Neuron (in vitro differentiated cells): ENCODE results near the gene RBM3.

ENCODE experiments used
- H2AFZ ChIP-seq: one replicate; pipeline ENCODE4 v1.6.1; 2013; ENCODE audit warnings: low read depth, mild to moderate bottlenecking, inconsistent platforms, low read length, moderate library complexity
- H3K27me3 ChIP-seq: one replicate; pipeline ENCODE4 v1.6.1; 2013; ENCODE audit warnings: low read length; ENCODE audit not compliant: insufficient read depth
- H3K36me3 ChIP-seq: one replicate; pipeline ENCODE4 v1.6.1; 2013; ENCODE audit warnings: low read length; ENCODE audit not compliant: insufficient read depth
- H3K4me1 ChIP-seq: one replicate; pipeline ENCODE4 v1.6.1; 2013; ENCODE audit warnings: low read length; ENCODE audit not compliant: insufficient read depth
- H3K4me3 ChIP-seq: 2 replicates; pipeline ENCODE4 v1.5.1; 2013; ENCODE audit warnings: mild to moderate bottlenecking, low read length, moderate library complexity
- H3K9me3 ChIP-seq: one replicate; pipeline ENCODE4 v1.6.1; 2013; ENCODE audit warnings: low read length

RBM3 gene

DNA sequence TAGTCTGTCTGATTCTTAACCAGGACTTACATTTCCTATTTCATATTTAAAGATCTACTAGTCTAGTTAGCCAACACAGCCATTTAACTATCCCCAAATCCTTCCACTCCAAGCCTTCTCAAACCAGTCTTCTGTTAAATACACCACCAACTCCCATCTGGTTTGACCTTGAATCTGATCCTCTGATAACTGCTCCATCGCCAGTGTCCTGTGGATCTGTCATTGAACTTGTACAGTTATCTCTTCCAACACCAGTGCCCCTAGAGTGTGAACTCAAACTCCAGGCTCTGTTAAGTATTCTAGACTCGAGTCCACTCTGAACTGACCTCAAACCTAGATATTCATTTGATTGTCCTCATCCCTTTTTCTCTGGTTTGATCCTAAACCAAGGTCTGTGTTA is 37.4 kb downstream of the RBM3 start:
- Histone ChIP-seq H3K9me3 (no peaks in the 10 kb centered on the region), H3K27me3 (no peaks in the 10 kb centered on the region)

DNA sequence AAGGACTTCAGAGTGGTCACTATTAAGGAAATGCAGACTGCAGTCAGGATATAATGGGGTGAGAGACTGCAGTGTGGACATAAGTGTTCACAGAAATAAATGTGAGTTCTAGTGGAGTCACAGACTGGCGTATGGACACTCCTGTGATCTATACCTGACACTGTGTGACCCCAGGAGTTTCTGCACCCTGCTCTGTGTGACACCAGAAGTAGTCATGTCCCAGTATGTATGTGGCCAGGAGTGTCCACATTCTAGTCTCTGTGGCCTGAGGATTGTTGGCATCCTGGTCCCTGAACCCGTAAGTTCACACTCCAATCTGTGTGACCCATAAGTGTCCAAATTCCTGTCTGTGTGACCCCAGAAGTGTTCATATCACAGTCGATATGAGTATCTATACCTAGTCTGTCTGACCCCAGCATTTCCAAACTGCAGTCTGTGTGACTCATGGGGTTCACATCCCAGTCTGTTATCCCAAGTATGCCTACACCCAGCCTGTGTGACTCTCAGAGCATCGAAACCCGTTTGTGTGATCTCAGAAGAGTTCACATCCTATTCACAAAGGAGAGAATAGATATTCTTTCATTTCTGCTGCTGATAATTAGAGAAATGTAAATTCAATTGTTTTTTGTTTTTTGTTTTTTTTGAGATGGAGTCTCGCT is 39.3 kb downstream of the RBM3 start:
- Histone ChIP-seq H2AFZ (no peak overlapping the region), H3K4me1 (no peaks in the 10 kb centered on the region), H3K36me3 (no peaks in the 10 kb centered on the region), H3K4me3 (no peak overlapping the region), H3K27me3 (no peaks in the 10 kb centered on the region), H3K9me3 (no peaks in the 10 kb centered on the region)

More for the DNA sequence above, 37.4 kb downstream of the RBM3 start:
- Histone ChIP-seq H3K36me3 (no peaks in the 10 kb centered on the region), H2AFZ (no peak overlapping the region), H3K4me1 (no peaks in the 10 kb centered on the region), H3K4me3 (no peak overlapping the region)

DNA sequence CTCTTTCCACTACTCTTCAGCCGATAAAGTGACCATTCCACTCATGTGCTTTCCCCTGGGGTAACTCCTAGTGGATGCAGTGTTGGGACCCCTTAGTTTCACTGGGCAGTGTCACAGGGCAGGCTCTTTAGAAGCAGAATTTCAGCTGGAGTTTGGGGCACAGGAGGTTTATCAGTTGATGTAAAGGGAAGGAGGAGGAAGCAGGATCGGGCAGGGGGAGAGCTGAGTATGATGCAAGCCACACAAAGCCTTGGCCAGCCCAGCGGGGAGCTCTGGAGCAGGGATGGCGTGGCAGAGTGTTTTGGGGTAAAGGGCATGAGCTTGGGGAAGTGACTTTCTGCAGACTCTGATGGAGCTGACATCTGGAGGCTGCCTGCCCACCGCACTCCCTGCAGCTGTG is 42.3 kb downstream of the RBM3 start:
- no peaks in the 10 kb centered on the region for H3K27me3 ChIP-seq
- H3K4me3 ChIP-seq = no peak overlapping the region
- no peak overlapping the region for H2AFZ ChIP-seq
- no peaks in the 10 kb centered on the region for H3K36me3 ChIP-seq
- no peaks in the 10 kb centered on the region for H3K9me3 ChIP-seq
- no peaks in the 10 kb centered on the region for H3K4me1 ChIP-seq

DNA sequence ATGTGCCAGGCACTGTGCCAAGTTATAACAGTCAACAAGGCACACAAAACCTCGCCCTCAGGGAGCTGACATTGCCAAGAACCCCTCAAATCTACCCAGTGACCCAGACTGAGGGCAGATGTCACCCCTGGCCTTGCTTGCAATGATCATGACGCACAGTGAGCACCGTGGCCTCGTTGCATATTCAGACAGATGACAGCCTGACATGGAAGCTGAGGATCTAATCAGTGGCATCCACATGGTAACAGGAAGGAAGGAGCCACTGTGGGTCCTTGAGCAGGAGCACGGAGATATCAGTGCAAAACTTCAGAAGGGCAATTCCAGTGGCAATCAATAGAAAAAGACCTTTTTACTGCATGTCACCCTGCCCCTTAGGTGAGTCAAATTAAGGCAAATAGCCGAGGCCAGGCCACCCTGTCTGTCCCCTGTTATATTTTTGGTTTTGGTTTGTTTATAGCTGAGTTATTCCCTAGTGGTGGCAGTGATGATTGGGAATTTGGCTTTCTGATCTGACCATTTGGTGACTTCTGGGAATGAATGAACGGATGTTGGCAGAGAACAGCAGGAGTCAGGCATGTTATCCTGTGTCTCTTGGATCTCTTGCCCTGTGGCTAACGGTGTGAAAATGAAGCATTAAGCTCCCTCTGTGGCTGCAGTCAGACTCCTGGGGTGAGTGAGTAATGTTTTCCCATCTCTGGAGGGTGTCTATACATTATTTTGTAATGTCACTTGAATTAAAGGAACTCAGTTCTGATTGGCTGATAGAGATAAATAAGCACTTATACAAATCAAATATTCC is 43.5 kb downstream of the RBM3 start:
- no peak overlapping the region for H2AFZ ChIP-seq
- no peaks in the 10 kb centered on the region for H3K4me1 ChIP-seq
- no peaks in the 10 kb centered on the region for H3K36me3 ChIP-seq
- no peaks in the 10 kb centered on the region for H3K27me3 ChIP-seq
- H3K4me3 ChIP-seq = no peak overlapping the region
- no peaks in the 10 kb centered on the region for H3K9me3 ChIP-seq

DNA sequence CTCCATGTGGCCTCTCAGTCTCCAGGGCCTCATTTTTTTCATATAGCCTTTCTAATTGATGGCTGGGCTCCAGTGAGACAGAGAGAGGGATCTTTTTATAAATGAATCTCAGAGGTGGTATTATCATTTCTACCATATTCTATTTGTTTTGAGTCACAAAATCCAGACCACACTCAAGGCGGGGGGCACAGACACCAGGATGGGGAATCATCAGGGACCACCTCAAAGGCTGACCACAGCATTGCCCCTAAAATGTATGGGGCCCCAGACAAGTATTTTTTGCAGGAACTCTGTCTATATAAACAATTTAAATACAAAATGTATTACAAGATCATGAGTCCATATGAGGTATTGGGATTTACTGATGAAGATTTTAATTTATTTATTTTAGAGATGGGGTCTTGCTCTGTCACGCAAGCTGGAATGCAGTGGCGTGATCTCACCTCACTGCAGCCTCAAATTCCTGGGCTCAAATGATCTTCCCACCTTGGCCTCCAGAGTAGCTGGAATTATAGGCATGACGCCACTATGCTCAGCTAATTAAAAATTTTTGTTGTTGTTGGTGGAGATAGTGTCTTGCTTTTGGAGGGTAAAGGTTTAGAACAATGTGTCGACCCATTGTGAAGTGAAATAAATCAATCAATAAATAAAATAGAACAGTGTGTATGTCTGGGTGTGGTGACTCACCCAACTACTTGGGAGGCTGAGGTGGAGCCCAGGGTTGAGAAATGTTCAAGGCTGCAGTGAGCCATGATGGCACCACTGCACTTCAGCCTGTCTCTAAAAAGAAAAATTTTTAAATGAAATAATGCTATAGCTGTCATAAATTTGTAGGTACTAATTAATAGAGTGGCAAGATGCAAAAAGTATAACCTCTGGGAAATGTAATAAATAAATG is 52.4 kb downstream of the RBM3 start:
- no peaks in the 10 kb centered on the region for H3K4me1 ChIP-seq
- no peaks in the 10 kb centered on the region for H3K27me3 ChIP-seq
- H3K36me3 ChIP-seq = no peaks in the 10 kb centered on the region
- H2AFZ ChIP-seq = no peak overlapping the region
- H3K4me3 ChIP-seq = no peak overlapping the region
- H3K9me3 ChIP-seq = no peaks in the 10 kb centered on the region
